Stimulated activated CD4-positive, alpha-beta T cell treated with anti-CD3 and anti-CD28 coated beads, Interleukin-1b, Interleukin-23, amount 100 ng/mL, for 24 hours (primary cell): ENCODE results near the gene CDH4.

Source experiments
- DNase-seq, 4 experiments: peaks; one replicate each; pipeline ENCODE4 v3.0.0-alpha.2; 2020; ENCODE audit warnings: low read depth in 4 of 4, low spot score in 1 of 4

The CDH4 gene

DNA sequence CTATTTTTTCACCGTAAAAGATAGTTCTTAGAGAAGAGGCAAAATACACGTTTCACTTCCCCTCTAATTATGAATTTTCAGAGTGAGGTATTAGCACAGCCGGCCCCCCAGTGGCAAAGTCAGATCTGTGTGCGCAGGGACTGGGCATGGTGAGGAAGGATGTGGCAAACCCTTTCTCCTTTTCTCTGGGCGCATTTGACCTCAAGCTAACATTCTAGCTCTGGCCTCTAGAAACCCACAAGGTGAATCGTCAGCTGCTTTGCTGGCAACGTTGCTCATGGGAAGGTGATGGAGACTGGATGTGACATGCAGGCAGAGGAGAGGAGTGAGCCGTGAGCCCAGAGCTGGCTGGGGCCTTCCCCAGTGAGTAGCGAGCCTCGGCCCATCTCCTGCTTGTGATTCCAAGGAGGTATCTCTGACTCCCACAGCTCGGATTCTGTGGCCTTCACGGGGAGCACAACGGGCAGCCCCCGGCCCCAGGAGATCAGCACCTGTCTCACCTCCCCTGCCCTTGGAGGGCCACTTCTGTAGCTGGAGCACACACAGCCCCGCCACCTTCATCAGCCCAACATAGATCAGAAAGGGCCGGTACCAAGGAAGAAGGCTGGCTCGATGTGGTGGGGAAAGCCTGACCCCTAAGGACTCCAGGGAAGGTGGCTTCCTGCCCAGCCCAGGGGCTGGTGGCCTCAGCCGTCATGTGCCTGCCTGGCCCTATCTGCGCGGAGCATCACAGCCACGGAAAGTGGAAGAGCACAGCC lies 660.8 kb downstream of the CDH4 start:
- no peak for DNase-seq

GRCh38 chr20:61913423-61914225 lies 661.6 kb downstream of the CDH4 start:
- DNase-seq = no peak

GRCh38 chr20:61915101-61915500 lies 663.0 kb downstream of the CDH4 start:
- no peak for DNase-seq

GRCh38 chr20:61916318-61916891 lies 664.3 kb downstream of the CDH4 start:
- no peak for DNase-seq

DNA sequence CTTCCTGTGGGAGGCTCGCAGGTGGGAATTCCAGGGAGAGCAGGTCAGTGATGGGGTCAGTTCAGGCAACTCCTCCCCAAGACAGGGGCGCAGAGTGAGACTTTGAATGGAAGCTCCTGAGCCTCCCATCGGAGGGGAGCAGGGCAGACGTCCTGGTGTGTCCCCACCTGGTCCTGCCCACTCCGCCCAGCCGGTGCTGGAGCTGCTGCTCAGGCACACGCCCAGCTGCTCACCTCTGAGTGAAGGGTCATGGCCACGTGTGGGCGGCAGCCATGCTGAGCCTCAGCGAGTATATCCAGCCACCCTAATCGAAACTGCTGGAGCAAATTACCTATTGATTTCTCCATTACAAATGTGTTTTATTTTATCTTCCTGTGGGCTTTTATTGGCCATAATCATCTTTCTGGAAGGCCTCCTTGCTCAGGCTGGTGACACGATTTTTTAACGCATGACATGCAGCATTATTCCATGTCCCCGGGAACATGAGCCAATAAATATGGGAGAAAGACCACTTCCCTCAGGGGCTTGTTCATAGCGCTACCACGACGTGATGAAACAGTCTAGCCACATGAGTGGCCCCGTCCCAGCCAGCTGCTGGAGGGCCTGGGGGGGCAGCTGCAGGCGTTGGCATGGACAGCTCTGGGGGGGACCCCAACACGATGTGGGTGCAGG lies 665.5 kb downstream of the CDH4 start:
- DNase-seq = no peak

GRCh38 chr20:61918548-61918947 lies 666.5 kb downstream of the CDH4 start:
- no peak for DNase-seq

- no peak for DNase-seq
Observed at GRCh38 chr20:61919239-61919638, 667.2 kb downstream of the CDH4 start.

- no peak for DNase-seq
Observed at GRCh38 chr20:61919675-61920365, 667.8 kb downstream of the CDH4 start.

DNA sequence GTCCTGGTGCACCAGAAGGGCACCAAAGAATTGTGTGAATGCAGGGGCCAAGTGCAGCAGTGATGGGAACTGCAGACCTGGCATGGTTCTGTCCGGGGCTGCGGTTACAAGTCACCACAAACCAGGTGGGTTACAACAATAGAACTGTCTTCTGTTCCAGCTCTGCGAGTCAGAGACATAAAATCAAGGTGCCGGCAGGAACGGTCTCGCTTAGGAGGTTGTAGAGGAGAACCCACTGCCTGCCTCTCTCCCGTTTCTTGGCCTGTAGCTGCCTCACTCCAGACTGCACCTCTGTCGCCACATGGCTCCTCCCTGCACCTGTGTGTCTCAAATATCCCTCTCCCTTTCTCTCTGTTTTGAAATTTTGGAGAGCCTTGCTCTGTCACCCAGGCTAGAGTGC lies 670.4 kb downstream of the CDH4 start:
- DNase-seq = no peak

DNA sequence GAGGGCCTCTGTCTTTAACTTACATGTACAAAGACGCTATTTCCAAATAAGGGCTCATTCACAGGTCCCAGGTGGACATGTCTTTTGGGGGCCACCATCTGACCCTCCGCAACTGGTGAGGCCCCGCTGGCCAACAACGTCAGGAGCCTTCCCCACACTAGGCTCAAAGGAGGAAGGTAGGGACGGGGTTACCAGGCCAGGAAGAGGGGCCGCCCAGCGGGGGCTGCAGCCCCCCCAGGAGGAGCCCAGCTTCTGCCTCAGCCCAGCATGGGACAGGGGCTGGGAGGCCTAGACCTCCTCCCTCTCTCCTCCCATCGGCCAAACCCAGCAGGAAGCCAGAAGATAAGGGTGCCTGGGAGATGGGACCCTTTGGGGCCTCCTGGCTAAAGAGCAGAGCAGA lies 670.9 kb downstream of the CDH4 start:
- DNase-seq = no peak

DNA sequence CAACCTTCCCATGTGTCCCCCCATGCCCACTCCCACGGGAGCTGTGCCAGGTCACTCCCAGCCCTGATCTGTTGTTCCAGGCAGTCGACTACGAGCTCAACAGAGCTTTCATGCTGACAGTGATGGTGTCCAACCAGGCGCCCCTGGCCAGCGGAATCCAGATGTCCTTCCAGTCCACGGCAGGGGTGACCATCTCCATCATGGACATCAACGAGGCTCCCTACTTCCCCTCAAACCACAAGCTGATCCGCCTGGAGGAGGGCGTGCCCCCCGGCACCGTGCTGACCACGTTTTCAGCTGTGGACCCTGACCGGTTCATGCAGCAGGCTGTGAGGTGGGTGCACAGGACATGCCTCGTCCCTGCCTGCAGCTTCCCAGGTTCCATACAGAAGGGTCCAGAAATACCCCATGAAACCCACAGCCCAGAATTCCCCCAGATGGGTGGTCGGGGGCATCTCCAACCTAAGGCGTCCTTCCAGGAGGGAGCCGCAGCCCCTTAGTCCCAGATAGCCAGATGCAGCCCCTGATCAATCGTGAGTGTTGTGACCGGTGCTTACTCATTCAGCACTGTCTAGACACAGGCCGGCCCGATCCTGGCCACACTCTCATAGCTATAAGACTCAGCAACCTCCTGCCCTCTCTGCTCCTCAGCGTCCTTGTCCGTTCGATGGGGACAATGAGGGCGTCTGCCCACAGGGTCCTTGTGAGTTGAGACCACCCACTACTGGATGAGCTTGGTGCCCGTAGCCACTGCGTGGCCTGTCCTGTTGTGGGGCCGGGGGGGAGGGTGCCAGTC lies 671.5 kb downstream of the CDH4 start:
- DNase-seq = no peak

DNA sequence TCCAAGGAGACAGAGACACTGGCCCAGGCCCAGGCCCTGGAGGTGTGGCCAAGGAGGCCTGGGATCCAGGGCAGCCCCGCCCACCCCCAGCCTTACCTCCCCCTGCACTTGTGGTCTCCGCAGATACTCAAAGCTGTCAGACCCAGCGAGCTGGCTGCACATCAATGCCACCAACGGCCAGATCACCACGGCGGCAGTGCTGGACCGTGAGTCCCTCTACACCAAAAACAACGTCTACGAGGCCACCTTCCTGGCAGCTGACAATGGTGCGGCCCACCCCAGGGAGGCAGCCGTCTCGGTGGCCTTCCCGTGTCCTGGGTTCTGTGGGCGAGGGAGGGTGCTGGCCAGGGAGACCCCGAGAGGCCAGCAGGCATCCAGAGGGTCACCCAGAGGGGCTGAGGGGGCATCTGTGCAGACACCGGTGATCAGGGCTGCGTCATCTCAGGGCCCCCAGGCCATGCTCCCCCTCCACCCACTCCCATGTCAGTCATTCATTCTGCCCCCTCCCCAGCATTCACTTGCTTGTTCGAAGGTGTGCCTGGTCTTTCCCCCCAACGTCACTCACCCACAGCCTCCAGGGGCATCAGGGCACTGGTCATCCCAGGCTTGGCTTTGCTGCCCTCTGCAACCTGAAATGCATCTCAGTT lies 672.3 kb downstream of the CDH4 start:
- DNase-seq = no peak

DNA sequence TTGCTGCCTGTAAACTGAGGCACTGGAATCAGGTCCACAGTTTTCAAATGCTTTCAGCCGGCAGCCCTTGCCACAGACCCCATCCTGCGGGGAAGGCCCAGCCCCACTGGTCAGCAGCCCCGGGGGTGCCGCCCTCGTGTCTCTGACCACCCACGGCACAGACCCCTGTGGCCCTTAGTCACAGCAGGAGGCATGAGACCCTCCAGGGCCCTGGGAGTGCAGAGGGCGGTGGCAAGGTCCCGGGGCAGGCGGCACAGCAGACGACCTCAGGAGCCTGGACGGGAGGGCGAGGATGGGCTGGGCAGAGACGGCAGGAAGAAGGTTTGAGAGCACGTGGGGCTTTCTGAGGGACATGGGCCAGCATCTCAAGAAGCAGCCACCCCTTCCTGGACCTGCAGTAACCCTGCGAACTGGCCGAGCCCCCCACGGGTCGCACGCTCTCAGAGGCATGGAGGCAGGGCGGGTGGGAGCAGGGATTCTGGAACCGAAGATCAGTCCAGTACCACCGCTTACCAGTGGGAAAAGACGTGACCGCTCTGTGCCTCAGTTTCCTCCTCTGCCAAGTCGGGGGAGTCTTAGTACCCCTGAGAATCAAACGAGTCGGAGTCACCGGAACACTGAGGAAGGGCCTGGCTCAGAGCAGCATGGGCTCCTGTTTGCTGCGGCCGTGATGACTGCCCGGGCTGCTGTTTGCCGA lies 672.9 kb downstream of the CDH4 start:
- DNase-seq = no peak

DNA sequence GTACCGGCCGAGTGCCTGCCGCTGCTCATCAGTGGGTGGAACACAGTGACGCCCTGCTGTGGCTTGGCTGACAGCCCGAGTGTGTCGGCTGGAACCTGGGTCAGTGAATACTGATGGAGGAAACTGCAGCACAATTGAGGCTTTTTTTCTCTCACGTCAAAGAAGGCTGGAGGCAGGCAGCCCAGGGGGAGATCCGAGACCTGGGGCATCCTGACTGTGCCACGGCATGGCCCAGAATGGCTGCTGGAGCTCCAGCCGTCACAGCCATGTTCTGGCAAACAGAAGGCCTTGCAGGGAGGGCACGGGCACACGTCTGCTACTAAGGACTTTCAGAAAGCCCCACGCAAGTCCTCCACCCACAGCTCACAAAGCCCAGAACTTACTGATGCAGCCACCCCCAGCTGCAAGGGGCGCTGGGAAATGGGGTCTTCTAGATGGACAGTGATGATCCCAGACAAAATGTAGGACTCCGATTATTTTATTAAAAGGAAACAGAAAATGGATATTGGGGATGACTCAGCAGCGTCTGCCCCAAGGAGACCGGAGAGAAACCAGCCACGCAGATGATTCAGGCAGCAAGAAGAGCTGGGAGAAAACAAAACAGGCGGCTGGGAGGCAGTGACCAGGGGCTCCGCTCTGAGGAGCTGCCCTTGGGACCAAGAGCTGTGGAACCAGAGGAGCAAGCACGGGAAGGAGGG lies 673.6 kb downstream of the CDH4 start:
- DNase-seq = no peak

GRCh38 chr20:61926253-61926613 lies 674.2 kb downstream of the CDH4 start:
- DNase-seq = no peak

DNA sequence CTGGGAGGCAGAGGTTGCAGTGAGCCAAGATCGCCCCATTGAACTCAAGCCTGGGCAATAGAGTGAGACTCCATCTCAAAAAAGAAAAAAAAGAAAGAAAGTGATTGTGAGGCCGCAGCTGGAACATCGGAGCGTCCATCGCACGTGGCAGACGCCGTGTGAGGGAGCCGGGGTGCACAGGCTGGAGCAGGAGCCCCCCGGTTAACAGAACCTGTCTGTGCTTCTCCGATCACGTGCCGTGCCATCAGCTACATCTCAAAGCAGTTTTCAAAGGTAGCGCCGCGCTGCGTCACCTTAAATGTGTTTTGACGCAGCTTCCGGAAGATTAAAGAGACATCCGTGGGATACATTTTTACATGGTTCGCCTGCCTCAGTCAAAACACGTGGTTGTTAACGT lies 674.7 kb downstream of the CDH4 start:
- no peak for DNase-seq

GRCh38 chr20:61927193-61927825 lies 675.2 kb downstream of the CDH4 start:
- no peak for DNase-seq

GRCh38 chr20:61927826-61928541 lies 675.9 kb downstream of the CDH4 start:
- no peak for DNase-seq
